Small intestine (tissue), 7 donors: Measurements from ENCODE around the gene HTR4. TPM values are rescaled to one million over a fixed set of nuclear protein-coding genes. Genes with fewer than 3 reads are reported as not detected.
A peak's percentile ranks its signal among the peaks of the same experiment; 100 is the strongest.

ENCODE experiments used
- DNase-seq, 2 donors: peaks; one replicate each; pipeline versions ENCODE4 v3.0.0 to v3.0.0-alpha.2; 2013
- FAIRE-seq: peaks from 2 replicates; lab custom pipeline; 2012; peaks lifted over from hg19 to GRCh38; lab: Jason Lieb, UNC
- H3K27ac ChIP-seq, 3 donors: one replicate each; pipeline ENCODE4 v1.5.1; 2013; ENCODE audit warnings: low read length in 2 of 3, mild to moderate bottlenecking in 2 of 3, control low read depth in 1 of 3, inconsistent platforms in 1 of 3, low read depth in 1 of 3, moderate library complexity in 1 of 3
- H3K27me3 ChIP-seq, 3 donors: one replicate each; pipeline ENCODE4 v1.6.1; 2013; ENCODE audit warnings: low read length in 3 of 3, inconsistent platforms in 1 of 3; ENCODE audit not compliant: control insufficient read depth in 3 of 3, insufficient read depth in 3 of 3
- H3K36me3 ChIP-seq, 3 donors: one replicate each; pipeline ENCODE4 v1.6.1; 2013; ENCODE audit warnings: low read length in 3 of 3, inconsistent platforms in 1 of 3, low read depth in 1 of 3, mild to moderate bottlenecking in 1 of 3, moderate library complexity in 1 of 3; ENCODE audit not compliant: control insufficient read depth in 3 of 3, insufficient read depth in 2 of 3
- H3K4me1 ChIP-seq, 3 donors: one replicate each; pipeline ENCODE4 v1.6.1; 2013; ENCODE audit warnings: low read length in 2 of 3, inconsistent platforms in 1 of 3, low read depth in 1 of 3, mild to moderate bottlenecking in 1 of 3, moderate library complexity in 1 of 3; ENCODE audit not compliant: control insufficient read depth in 3 of 3, insufficient read depth in 2 of 3
- H3K4me3 ChIP-seq, 3 donors: one replicate each; pipeline ENCODE4 v1.5.1; 2013; ENCODE audit warnings: low read length in 3 of 3, control low read depth in 1 of 3, inconsistent platforms in 1 of 3, low read depth in 1 of 3, mild to moderate bottlenecking in 1 of 3, moderate library complexity in 1 of 3
- H3K9me3 ChIP-seq, 2 donors: one replicate each; pipeline ENCODE4 v1.6.1; 2013; ENCODE audit warnings: low read depth in 1 of 2, low read length in 1 of 2; ENCODE audit not compliant: control insufficient read depth in 2 of 2, insufficient read depth in 1 of 2
- WGBS, 3 donors: extraction: QIAGEN DNeasy Blood & Tissue Kit; methylation state at CpG; one replicate each; pipeline ENCODE4 v1.1.7; 2013; 5-methylcytosine and 5-hydroxymethylcytosine counted together
- polyA plus RNA-seq, 4 donors: library from polyadenylated mRNA; stranded (reverse) in 3 of 4; unstranded in 1 of 4; fragments of 200-250 nt in 3 of 4; fragments of 120-200 nt in 1 of 4; gene quantifications; one replicate each; pipeline versions ENCODE4 v1.2.1 to v1.2.3, GENCODE V29; 2013
- donor health status: healthy with polysubstance abuse.
- donor health status: control.
- donor health status: control.
- donor health status: Bipolar disorder and iron deficiency.
- donor health status: healthy.

HTR4 gene
- polyA plus RNA-seq, 4 donors: 1.6 to 8.7 (median 4.2) TPM

DNA sequence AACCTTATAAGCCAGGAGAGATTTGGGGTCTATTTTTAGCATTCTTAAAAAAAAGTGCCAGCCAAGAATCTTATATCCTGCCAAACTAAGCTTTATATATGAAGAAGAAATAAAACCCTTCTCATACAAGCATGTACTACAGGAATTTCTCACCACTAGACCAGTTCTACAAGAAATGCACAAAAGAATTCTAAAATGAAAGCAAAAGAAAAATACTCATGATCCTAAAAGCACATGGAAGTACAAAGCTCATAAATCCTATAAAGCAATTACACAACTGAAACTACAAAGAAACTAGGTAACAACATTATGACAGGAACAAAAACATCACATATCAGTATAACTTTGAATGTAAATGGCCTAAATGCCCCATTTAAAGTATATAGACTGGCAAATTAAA lies 34.5 kb upstream of the HTR4 start:
- DNase-seq (peak in 1 of 2 donors; percentile 40), FAIRE-seq (no peak)
- peaks cover 0 to 6% (median 0%) of the 10 kb centered on the region in 3 donors for H3K4me1 ChIP-seq
- H3K4me3 ChIP-seq: no peak overlapping the region
- peaks cover 0 to 6% of the 10 kb centered on the region in 2 donors for H3K9me3 ChIP-seq
- no peaks in the 10 kb centered on the region for H3K36me3 ChIP-seq
- no peaks in the 10 kb centered on the region for H3K27me3 ChIP-seq
- H3K27ac ChIP-seq: no peak overlapping the region

DNA sequence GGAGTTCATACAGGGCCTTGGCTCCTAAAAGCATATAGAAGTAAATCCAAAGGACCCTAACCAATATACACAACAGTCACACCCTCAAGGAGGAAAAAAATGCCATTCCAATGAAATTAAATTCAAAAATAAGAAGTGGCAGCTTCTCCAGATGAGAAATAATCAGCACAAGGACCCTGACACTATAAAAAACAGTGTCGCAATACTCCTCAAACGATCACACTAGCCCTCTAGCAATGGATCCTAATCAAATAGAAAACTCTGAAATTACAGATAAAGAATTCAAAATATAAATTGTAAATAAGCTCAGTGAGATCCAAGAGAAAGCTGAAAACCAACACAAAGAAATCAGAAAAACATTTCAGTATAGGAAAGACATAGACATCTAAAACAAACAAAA lies 33.5 kb upstream of the HTR4 start:
- Histone ChIP-seq H3K36me3 (no peaks in the 10 kb centered on the region), H3K9me3 (peaks cover 0 to 8% of the 10 kb centered on the region in 2 donors), H3K4me1 (peaks cover 0 to 6% (median 0%) of the 10 kb centered on the region in 3 donors), H3K27ac (no peak overlapping the region), H3K4me3 (no peak overlapping the region), H3K27me3 (no peaks in the 10 kb centered on the region)
- DNase-seq (no peak), FAIRE-seq (peak; percentile 44)
- WGBS, 3 donors: 69 to 85% (median 82%) methylated on average over 2 of the region's 2 CpGs

DNA sequence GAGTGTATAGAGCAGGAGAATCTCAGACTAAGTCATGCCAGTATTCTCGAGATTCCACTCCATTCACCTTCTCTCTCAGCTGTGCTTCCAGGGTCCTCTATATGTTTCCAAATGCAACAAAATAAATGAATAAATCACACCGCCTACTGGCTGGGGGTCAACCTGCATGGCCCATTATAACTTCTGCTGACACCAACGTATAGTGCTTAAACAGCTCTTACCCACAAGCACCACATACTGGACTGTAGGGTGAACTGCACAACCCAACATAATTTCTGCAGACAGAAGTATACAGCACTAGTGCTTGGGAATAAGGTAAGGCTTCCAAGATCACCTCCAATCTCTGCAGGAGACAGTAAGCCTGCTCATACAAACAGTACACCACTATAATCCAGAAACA lies 33.1 kb upstream of the HTR4 start:
- 45 to 63% (median 59%) methylated on average over 3 of the region's 3 CpGs for WGBS, 3 donors
- H3K27me3 ChIP-seq: no peaks in the 10 kb centered on the region
- DNase-seq (peak; percentile 22 to 77), FAIRE-seq (no peak)
- H3K27ac ChIP-seq: no peak overlapping the region
- no peak overlapping the region for H3K4me3 ChIP-seq
- H3K36me3 ChIP-seq: no peaks in the 10 kb centered on the region
- H3K9me3 ChIP-seq: peaks cover 0 to 8% of the 10 kb centered on the region in 2 donors
- peaks cover 0 to 6% (median 3%) of the 10 kb centered on the region in 3 donors for H3K4me1 ChIP-seq

DNA sequence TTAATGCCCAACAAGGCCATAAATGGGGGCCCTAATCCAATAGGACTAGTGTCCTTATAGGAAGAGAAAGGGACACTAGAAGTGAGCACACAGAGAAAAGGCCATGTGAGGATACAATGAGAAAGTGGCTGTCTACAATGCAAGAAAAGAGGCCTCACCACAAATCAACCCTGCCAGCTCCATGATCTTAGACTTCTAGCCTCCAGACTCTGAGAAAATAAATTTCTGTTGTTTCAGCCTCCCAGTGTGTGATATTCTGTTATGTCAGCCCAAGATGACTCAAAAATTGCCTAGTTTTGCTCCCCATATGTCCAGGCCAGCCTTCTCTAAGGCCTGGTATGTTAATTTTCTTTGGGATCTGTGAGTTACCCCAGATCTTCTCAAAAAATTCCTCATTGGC lies 32.3 kb upstream of the HTR4 start:
- Histone ChIP-seq H3K27me3 (no peaks in the 10 kb centered on the region), H3K4me1 (peaks cover 2 to 9% (median 6%) of the 10 kb centered on the region in 3 donors), H3K9me3 (peaks cover 0 to 8% of the 10 kb centered on the region in 2 donors), H3K27ac (no peak overlapping the region), H3K4me3 (no peak overlapping the region), H3K36me3 (no peaks in the 10 kb centered on the region)
- FAIRE-seq (no peak), DNase-seq (no peak)

DNA sequence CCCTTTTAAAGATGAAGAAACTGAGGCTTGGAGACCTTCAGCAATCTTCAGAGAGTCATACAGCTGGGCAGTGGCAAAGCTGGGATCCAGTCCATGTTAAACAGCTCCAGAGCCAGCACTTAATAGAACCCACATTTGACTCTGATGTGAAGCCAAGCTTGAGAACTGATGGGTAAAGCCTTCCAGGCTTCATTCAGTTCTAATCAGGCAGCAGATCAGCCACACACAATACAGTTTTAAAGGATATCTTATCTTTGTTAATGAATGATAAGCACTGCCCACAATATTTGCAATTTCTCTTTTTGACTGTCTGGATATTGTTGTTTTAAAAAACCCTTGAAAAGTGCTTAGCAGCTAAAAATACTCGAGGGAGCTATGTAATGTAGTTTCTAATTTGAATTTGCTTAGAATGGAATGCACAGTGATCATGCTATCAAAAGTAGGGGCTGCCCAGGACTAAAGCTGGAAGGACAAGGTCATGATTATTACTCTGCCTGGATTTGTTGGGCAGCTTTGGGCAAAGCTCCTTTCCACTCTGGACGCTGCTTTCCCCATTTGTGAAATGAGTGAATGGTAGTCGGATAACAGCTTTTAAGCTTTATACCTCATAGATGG lies 31.3 kb upstream of the HTR4 start:
- 63 to 69% (median 68%) methylated on average over 3 of the region's 3 CpGs for WGBS, 3 donors
- no peak for FAIRE-seq
- no peak for DNase-seq

DNA sequence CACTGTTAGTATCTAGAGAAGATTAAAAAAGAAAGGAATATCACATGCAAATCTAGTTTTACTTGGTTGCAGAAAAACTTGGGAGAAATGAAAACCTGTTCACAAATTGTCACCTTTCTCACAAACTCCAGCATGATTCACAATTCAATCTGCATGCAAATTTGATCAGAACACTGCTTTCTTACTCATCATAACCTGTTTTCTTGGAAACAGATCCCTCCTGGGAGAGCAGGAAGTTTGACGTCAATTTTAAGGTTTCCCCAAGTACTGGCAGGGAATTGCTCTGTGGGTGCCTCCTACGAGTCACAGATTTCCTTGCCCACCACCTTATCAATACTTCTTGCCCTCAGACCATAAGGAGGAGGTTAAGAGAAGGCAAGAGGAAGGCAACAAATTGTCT lies 30.2 kb upstream of the HTR4 start:
- no peak for FAIRE-seq
- no peak for DNase-seq

More for the DNA sequence above, 31.3 kb upstream of the HTR4 start:
- Histone ChIP-seq H3K27me3 (no peaks in the 10 kb centered on the region), H3K27ac (no peak overlapping the region), H3K4me1 (peaks cover 2 to 15% (median 6%) of the 10 kb centered on the region in 3 donors), H3K36me3 (no peaks in the 10 kb centered on the region), H3K9me3 (peaks cover 0 to 8% of the 10 kb centered on the region in 2 donors), H3K4me3 (no peak overlapping the region)

DNA sequence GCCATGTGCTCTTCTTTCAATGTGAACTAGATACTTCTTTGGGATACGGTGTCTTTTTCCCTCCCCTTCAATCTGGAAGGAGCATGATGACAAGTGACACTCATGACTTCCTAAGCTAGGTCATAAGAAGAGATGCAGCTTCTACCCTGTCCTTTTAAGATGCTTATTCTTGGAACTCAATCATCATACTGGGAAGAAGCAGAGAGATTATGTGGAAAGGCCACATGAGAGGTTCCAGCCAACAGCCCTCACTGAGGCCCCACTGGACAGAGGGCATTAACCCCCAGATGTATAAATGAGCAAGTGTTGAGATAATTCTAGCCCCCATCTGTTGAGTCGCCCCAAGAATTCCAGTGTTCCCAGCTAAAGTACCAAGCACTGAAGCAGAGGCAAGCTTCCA lies 29.3 kb upstream of the HTR4 start:
- Histone ChIP-seq H3K27me3 (no peaks in the 10 kb centered on the region), H3K36me3 (no peaks in the 10 kb centered on the region), H3K4me3 (no peak overlapping the region), H3K4me1 (peaks cover 2 to 15% (median 6%) of the 10 kb centered on the region in 3 donors), H3K27ac (no peak overlapping the region), H3K9me3 (peaks cover 0 to 8% of the 10 kb centered on the region in 2 donors)
- 91 to 94% (median 92%) methylated on average over 2 of the region's 2 CpGs for WGBS, 3 donors
- no peak for DNase-seq
- FAIRE-seq: no peak

More for the DNA sequence above, 30.2 kb upstream of the HTR4 start:
- H3K9me3 ChIP-seq: peaks cover 0 to 8% of the 10 kb centered on the region in 2 donors
- WGBS, 3 donors: 18 to 37% (median 31%) methylated on average over 2 of the region's 2 CpGs
- no peak overlapping the region for H3K27ac ChIP-seq
- H3K36me3 ChIP-seq: no peaks in the 10 kb centered on the region
- peaks cover 2 to 15% (median 6%) of the 10 kb centered on the region in 3 donors for H3K4me1 ChIP-seq
- no peak overlapping the region for H3K4me3 ChIP-seq
- H3K27me3 ChIP-seq: no peaks in the 10 kb centered on the region

DNA sequence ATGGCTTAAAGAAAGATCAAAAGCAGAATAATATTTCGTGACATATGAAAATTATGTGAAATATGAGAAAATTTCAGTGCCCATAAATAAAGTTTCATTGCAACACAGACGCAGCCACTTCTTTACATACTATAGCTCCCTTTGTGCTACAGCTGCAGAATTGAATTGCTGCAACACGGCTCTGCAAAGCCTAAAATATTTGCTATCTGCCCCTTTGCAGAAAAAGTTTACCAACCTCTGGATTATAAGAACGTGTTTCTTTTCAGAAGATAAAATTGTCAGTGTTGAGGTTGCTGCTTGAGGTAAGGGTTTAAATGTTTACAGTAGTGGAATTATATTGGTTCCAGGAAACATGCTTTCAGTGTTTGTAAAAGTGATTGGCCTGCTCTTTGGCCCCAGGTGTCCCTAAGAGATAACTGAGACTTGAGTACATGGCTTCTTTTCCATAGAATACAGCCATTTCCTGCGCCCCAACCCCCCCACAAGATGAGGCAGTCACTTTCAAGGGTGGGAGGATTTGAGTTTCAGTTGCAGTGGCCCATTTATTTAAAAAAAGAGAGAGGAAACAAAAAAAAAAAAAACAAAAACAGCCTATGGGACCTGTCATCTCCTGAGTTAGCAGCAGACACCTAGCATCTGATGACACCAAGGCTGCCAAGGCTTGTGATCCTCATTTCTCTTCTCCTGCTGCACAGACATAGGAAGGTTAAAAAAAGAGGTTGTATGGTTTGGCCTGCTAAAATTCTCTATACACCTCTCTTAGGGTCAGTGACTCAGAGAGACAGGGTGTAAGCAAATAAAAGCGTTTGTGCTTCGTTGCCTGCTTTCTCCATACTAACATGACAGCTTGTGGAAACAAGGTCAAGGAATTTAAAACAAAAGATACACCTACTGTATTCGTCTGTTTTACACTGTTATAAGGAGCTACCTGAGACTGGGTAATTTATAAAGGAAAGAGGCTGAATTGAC lies 28.0 kb upstream of the HTR4 start:
- DNase-seq (peak; percentile 53 to 55), FAIRE-seq (no peak)
- peaks cover 2 to 15% (median 6%) of the 10 kb centered on the region in 3 donors for H3K4me1 ChIP-seq
- WGBS, 3 donors: 17 to 50% (median 38%) methylated on average over 8 of the region's 8 CpGs
- no peaks in the 10 kb centered on the region for H3K36me3 ChIP-seq
- peaks cover 0 to 4% of the 10 kb centered on the region in 2 donors for H3K9me3 ChIP-seq
- no peak overlapping the region for H3K27ac ChIP-seq
- no peak overlapping the region for H3K4me3 ChIP-seq
- H3K27me3 ChIP-seq: no peaks in the 10 kb centered on the region
